Fibroblast of villous mesenchyme (primary cell): ENCODE data around the gene CAND2. TPM values are rescaled to one million over a fixed set of nuclear protein-coding genes. Genes with fewer than 3 reads are reported as not detected.
A peak's percentile ranks its signal among the peaks of the same experiment; 100 is the strongest.
"Not testable (repeated sequence)": the region's sequence is repeated elsewhere in the genome, so short reads cannot be mapped to it uniquely, and the experiment has no call there.

ENCODE experiments used
- DNase-seq: peaks from one replicate; pipeline ENCODE4 v3.0.0-alpha.2; 2010; ENCODE audit warnings: low read depth
- H3K4me3 ChIP-seq: 2 replicates; pipeline ENCODE4 v1.5.1; 2011; ENCODE audit warnings: low read depth, mild to moderate bottlenecking, low read length
- total RNA-seq: library from RNA; depleted of rRNA; stranded (reverse); fragments of >200 nt; gene quantifications from 2 replicates; pipeline ENCODE4 v1.2.3, GENCODE V29; 2012
- TF ChIP-seq, protein P1 (sequence below): IDR thresholded peaks from 2 replicates; pipeline ENCODE4 v1.5.1; 2012; ENCODE audit warnings: low read depth, mild to moderate bottlenecking, low read length; ENCODE audit not compliant: insufficient read depth

CAND2 gene
- total RNA-seq, 1 donor, result 4.7 TPM

DNA sequence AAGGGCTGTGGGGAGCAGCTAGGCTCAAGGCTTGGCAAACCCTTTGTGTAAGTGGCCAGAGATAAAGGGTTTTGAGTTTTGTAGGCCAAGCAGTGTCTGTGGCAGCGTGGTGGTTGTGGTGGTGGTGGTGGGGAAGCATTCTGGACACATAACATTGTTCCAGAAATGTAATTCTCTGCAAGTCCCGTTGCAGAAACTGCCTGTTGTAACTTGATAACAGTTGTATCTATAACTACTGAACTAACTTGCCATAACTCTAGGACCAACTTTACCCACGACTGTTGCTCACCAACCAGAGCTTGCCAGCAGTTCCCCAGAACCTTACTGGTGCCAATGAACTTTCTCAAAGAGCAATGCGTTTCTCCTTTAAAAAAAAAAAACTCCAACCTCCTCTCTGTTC lies 19.3 kb upstream of the CAND2 start:
- no peak for DNase-seq

GRCh38 chr3:12780751-12781150 lies 15.7 kb upstream of the CAND2 start:
- peak; percentile 29 for DNase-seq
- TF ChIP-seq, protein P1, sequence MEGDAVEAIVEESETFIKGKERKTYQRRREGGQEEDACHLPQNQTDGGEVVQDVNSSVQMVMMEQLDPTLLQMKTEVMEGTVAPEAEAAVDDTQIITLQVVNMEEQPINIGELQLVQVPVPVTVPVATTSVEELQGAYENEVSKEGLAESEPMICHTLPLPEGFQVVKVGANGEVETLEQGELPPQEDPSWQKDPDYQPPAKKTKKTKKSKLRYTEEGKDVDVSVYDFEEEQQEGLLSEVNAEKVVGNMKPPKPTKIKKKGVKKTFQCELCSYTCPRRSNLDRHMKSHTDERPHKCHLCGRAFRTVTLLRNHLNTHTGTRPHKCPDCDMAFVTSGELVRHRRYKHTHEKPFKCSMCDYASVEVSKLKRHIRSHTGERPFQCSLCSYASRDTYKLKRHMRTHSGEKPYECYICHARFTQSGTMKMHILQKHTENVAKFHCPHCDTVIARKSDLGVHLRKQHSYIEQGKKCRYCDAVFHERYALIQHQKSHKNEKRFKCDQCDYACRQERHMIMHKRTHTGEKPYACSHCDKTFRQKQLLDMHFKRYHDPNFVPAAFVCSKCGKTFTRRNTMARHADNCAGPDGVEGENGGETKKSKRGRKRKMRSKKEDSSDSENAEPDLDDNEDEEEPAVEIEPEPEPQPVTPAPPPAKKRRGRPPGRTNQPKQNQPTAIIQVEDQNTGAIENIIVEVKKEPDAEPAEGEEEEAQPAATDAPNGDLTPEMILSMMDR, result no peak
- H3K4me3 ChIP-seq, result no peak overlapping the region

More for the DNA sequence above, 19.3 kb upstream of the CAND2 start:
- H3K4me3 ChIP-seq, result no peak overlapping the region
- TF ChIP-seq, protein P1, result no peak

GRCh38 chr3:12782172-12782815 lies 14.2 kb upstream of the CAND2 start:
- TF ChIP-seq, protein P1, result no peak
- peak; percentile 20 for DNase-seq
- no peak overlapping the region for H3K4me3 ChIP-seq

- TF ChIP-seq, protein P1, result no peak
- no peak overlapping the region for H3K4me3 ChIP-seq
- no peak for DNase-seq
Measured at GRCh38 chr3:12785096-12785495, 11.4 kb upstream of the CAND2 start.

GRCh38 chr3:12787346-12787745 lies 9.1 kb upstream of the CAND2 start:
- DNase-seq, result peak; percentile 40
- TF ChIP-seq, protein P1, result peak; percentile 54
- not testable (repeated sequence) for H3K4me3 ChIP-seq

GRCh38 chr3:12787967-12788690 lies 8.4 kb upstream of the CAND2 start:
- H3K4me3 ChIP-seq, DNase-seq: not testable (repeated sequence)

- H3K4me3 ChIP-seq, result no peak overlapping the region
- DNase-seq, result no peak
- TF ChIP-seq, protein P1, result no peak
Measured at GRCh38 chr3:12791430-12791829, 5.0 kb upstream of the CAND2 start.
